Aorta (tissue), 5 donors: Measurements from ENCODE around the gene ARMC12. TPM values are rescaled to one million over a fixed set of nuclear protein-coding genes. Genes with fewer than 3 reads are reported as not detected.

ENCODE experiments used
- ATAC-seq: fragments of 200-7000 bp; cut with Tn5 transposase; one replicate; pipeline ENCODE4 v1.9.1; 2022; ENCODE audit warnings: moderate library complexity; ENCODE audit not compliant: low FRiP score
- DNase-seq, 2 donors: peaks; one replicate each; pipeline ENCODE4 v3.0.0-alpha.2; 2020
- H3K27ac ChIP-seq, 2 donors: one replicate each; pipeline ENCODE4 v1.5.1; 2013; ENCODE audit warnings: low read length in 2 of 2, mild to moderate bottlenecking in 2 of 2, moderate library complexity in 2 of 2, control low read depth in 1 of 2, inconsistent platforms in 1 of 2, low read depth in 1 of 2
- H3K27me3 ChIP-seq, 2 donors: one replicate each; pipeline ENCODE4 v1.6.1; 2013; ENCODE audit warnings: control low read depth in 1 of 2, low read length in 1 of 2, mild to moderate bottlenecking in 1 of 2, moderate library complexity in 1 of 2; ENCODE audit not compliant: insufficient read depth in 2 of 2, control insufficient read depth in 1 of 2
- H3K36me3 ChIP-seq, 2 donors: one replicate each; pipeline ENCODE4 v1.6.1; 2013; ENCODE audit warnings: control low read depth in 1 of 2, low read length in 1 of 2, mild to moderate bottlenecking in 1 of 2; ENCODE audit not compliant: insufficient read depth in 2 of 2, control insufficient read depth in 1 of 2
- H3K4me1 ChIP-seq, 2 donors: one replicate each; pipeline ENCODE4 v1.6.1; 2013; ENCODE audit warnings: low read length in 2 of 2, control low read depth in 1 of 2, mild to moderate bottlenecking in 1 of 2, moderate library complexity in 1 of 2; ENCODE audit not compliant: insufficient read depth in 2 of 2, control insufficient read depth in 1 of 2
- H3K4me3 ChIP-seq, 2 donors: one replicate each; pipeline ENCODE4 v1.5.1; 2013; ENCODE audit warnings: low read length in 2 of 2, control low read depth in 1 of 2, mild to moderate bottlenecking in 1 of 2
- H3K9me3 ChIP-seq: one replicate; pipeline ENCODE4 v1.6.1; 2013; ENCODE audit warnings: mild to moderate bottlenecking, low read length; ENCODE audit not compliant: control insufficient read depth
- WGBS, 2 donors: extraction: QIAGEN DNeasy Blood & Tissue Kit; methylation state at CpG; one replicate each; pipeline ENCODE4 v1.1.7; 2013; 5-methylcytosine and 5-hydroxymethylcytosine counted together
- intact Hi-C, 2 donors: fragments of 100-400 bp; cut with DNase I; formaldehyde crosslinking; loops; one replicate each; pipeline versions ENCODE4 v1.14.2 to v1.15.0; 2022
- polyA plus RNA-seq, 2 donors: library from polyadenylated mRNA; stranded (reverse); fragments of 200-250 nt; gene quantifications; one replicate each; pipeline ENCODE4 v1.2.3, GENCODE V29; 2013
- total RNA-seq, 2 donors: library from RNA; stranded (reverse); fragmentation: NEBNext Ultra II Directional; extraction: Animal tissue kit (Norgen Biotek cat#: 25700); gene quantifications; one replicate each; pipeline ENCODE4 v1.2.1, GENCODE V29; 2021
- donor health status: healthy with polysubstance abuse.
- donor health status: Bipolar disorder and iron deficiency.
- donor health status: DM: no; HTN: no; CAD: no.
- donor health status: DM: no; HTN: no; CAD: no.
- donor health status: DM: yes; HTN: yes; CAD: no.

Gene ARMC12
- total and polyA plus RNA-seq, 4 donors: 0.25 to 6.4 (median 0.98) TPM

DNA sequence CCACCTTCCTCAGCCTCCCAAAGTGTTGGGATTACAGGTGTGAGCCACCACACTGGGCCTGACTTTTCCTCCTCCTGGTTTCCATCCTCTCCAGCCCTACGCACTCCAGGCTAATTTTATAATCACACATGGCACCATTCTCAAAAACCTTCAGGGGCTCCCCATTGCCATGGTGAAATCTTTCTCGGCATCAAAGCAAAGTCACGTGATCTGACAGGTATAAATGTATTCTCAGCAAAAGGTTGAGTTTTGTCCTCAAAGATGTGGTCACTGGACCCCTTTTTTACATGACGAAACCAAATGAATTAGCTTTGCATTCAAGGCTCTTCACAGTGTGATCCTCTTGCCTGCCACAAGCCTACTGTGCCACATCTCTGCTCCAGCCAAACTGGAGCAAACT is 15.5 kb downstream of the ARMC12 start:
- Histone ChIP-seq H3K9me3 (no peaks in the 10 kb centered on the region), H3K4me1 (no peaks in the 10 kb centered on the region), H3K36me3 (no peaks in the 10 kb centered on the region), H3K27me3 (no peaks in the 10 kb centered on the region), H3K4me3 (no peak overlapping the region), H3K27ac (no peak overlapping the region)
- intact Hi-C loops: no loop called here
- WGBS, 2 donors: 87 to 91% methylated on average over 4 of the region's 4 CpGs
- no peak for ATAC-seq
- no peak for DNase-seq

DNA sequence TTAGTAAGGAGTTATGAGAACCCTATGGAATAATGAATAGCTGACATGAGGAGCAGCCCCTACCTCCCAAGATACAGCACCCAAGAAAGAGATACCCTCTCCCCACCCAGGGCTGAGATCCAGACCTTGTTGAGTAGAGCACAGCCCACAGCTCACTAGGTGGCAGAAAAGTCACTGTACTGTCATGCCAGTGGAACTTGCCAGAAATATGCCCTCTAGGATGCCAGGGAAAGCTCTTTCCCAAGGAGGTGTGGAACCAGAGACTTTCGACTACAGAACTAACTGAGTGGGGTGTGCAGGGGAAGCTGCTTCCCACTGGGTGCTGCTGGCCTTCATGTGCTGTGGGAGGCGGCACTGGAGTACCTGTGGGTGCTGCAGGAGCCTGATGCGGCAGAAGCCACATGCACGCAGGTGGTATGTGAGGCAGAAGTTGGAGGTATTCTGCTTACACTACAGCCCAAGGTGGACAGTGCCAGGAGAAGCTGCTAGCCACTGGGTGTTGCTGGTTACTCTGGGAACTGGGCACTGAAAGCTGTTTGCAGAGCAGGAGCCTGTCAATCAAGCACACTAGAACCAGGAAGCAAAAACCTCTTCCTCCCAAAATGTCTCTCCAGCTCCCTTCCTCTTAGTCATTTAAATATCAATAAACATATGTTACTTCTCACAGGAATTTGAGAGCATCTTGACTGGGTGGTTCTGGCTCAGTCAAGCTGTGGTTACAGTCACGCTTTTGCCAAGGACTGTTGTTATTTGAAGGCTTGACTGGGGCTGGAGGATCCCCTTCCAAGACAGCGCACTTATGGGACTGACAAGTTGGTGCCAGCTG is 17.8 kb downstream of the ARMC12 start:
- DNase-seq: no peak
- Histone ChIP-seq H3K4me3 (no peak overlapping the region), H3K4me1 (no peaks in the 10 kb centered on the region), H3K36me3 (no peaks in the 10 kb centered on the region), H3K9me3 (no peaks in the 10 kb centered on the region), H3K27ac (no peak overlapping the region), H3K27me3 (no peaks in the 10 kb centered on the region)
- WGBS, 2 donors: 69% methylated on average over 6 of the region's 6 CpGs
- ATAC-seq: no peak
- intact Hi-C loops: no loop called here

DNA sequence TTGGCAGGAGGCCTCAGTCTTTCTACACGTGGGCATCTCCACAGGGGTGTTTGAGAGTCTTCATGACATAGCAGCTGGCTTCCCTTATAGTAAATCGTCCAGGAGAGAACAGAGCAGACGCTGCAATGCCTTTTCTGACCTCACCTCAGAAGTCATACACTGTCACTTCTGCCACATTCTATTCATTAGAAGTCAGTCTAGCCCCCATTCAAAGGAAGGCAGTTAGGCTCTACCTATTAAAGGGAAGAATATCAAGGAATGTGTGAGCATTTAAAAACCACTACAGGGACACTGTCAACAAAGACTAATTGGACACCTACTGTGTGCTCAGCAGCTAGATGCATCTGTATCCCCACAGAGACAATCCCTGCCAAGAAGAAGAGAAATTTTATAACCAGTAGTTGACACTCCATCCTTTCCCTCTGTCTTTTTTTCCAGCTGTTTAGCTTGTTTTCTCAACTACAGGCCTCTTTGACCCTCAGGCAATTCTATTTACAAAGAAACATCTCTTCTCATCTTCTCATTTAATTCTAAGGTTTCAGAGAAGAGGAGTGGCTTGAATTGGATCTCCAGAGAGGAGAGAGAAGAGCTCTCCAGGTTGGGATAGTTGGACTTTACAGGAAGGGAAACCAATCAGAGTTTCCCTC is 18.6 kb downstream of the ARMC12 start:
- ATAC-seq: no peak
- no peaks in the 10 kb centered on the region for H3K36me3 ChIP-seq
- H3K9me3 ChIP-seq: no peaks in the 10 kb centered on the region
- DNase-seq: no peak
- H3K4me3 ChIP-seq: no peak overlapping the region
- no peaks in the 10 kb centered on the region for H3K4me1 ChIP-seq
- no peak overlapping the region for H3K27ac ChIP-seq
- intact Hi-C loops: no loop called here
- H3K27me3 ChIP-seq: no peaks in the 10 kb centered on the region
- 24 to 36% methylated on average over 3 of the region's 3 CpGs for WGBS, 2 donors

DNA sequence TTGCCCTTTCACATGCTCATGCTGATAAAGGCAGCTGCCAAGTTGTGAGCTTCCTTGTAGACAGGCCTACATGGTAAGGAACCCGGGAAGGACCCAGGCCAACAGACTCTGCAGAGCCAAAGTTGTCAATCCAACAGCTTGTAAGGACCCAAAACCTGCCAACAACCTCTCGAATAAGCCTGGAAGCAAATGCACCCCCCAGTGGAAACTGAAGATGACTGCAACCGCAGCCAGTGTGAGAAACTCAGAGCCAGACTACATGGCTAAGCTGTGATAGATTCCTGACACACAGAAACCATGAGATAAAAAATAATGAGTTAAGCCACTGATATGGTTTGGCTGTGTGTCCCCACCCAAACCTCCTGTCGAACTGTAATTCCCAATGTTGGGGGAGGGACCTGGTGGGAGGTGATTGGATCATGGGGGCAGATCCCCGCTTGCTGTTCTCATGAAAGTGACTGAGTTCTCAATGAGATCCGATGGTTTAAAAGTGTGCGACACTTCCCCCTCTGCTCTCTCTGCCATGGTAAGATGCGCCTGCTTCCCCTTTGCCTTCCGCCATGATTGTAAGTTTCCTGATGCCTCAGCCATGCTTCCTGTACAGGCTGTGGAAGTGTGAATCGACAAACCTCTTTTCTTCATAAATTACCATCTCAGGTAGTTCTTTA is 20.8 kb downstream of the ARMC12 start:
- Histone ChIP-seq H3K9me3 (no peaks in the 10 kb centered on the region), H3K27ac (no peak overlapping the region), H3K4me1 (no peaks in the 10 kb centered on the region), H3K4me3 (no peak overlapping the region), H3K36me3 (no peaks in the 10 kb centered on the region), H3K27me3 (no peaks in the 10 kb centered on the region)
- intact Hi-C loops: no loop called here
- 44 to 48% methylated on average over 10 of the region's 10 CpGs for WGBS, 2 donors
- no peak for ATAC-seq
- DNase-seq: no peak

DNA sequence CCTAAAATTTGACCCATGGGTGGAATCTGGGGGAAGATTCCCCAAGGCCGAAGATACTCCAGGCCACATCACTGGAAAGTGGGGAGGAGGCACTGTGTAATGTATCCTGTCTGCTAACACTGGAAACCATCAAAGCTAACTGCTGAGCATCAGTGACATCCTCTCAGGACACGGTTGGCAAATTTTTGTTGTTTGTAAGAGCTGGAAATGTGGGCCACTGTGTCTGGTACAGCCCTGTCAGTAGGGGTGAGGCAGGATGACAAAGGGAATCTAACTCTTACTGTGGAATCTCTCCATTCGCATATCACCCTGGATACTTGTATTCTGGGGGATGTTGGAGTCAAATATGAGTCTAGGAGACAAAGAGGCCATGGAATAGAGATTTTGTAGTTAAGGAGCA is 22.6 kb downstream of the ARMC12 start:
- Histone ChIP-seq H3K36me3 (no peaks in the 10 kb centered on the region), H3K27me3 (peaks cover 0 to 2% of the 10 kb centered on the region in 2 donors), H3K4me3 (no peak overlapping the region), H3K9me3 (no peaks in the 10 kb centered on the region), H3K27ac (no peak overlapping the region), H3K4me1 (no peaks in the 10 kb centered on the region)
- intact Hi-C loops: no loop called here
- ATAC-seq (no peak), DNase-seq (no peak)
- 82 to 85% methylated on average over 3 of the region's 3 CpGs for WGBS, 2 donors

DNA sequence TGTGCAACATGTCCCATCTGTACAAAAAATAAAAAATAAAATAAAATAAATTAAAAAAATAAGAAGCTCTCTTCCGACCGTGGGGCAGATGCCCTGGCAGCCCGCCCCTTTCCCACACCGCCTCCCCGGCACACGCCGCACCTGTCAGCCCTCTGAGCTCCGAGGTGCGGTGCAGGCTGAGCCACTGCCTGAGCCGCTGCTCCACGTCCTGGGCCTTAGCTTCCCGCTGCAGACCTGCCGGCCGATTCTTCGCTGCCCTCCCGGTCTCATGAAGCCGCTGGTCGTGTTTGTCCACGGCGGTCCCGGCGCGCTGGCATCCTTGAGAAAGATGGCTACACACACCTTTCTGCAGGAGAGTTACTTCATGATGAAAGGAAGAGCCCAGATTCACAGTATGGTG is 28.9 kb downstream of the ARMC12 start:
- ATAC-seq (no peak), DNase-seq (peak in 1 of 2 donors; percentile 67)
- intact Hi-C loops: no loop called here
- no peak overlapping the region for H3K4me3 ChIP-seq
- no peaks in the 10 kb centered on the region for H3K36me3 ChIP-seq
- H3K27ac ChIP-seq: no peak overlapping the region
- H3K27me3 ChIP-seq: peaks cover 0 to 2% of the 10 kb centered on the region in 2 donors
- H3K4me1 ChIP-seq: no peaks in the 10 kb centered on the region
- peaks cover 2% of the 10 kb centered on the region for H3K9me3 ChIP-seq
- WGBS, 2 donors: 45 to 85% methylated on average over 23 of the region's 23 CpGs

DNA sequence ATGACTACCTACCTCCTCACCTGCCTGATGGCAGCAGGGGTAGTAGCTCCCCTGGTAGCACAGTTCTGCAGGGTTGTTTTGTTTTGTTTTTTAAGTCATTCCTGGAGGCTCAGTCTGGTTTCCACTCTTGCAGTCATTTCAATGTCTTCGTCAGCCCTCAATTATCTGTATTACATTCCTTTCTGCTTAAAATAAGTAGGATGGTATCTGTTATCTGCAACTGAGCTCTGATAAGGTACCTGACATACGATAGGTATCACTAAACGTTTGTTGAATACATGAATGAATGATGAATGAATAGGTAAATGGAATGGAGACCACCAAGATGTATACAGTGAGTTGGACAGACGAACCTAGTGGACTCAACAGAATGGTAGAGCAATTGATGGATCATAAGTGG is 32.4 kb downstream of the ARMC12 start:
- ATAC-seq (no peak), DNase-seq (no peak)
- Histone ChIP-seq H3K4me3 (no peak overlapping the region), H3K27ac (no peak overlapping the region), H3K4me1 (no peaks in the 10 kb centered on the region), H3K36me3 (no peaks in the 10 kb centered on the region), H3K27me3 (no peaks in the 10 kb centered on the region), H3K9me3 (peaks cover 2% of the 10 kb centered on the region)
- intact Hi-C loops: no loop called here
- WGBS, 2 donors: 72 to 77% methylated on average over 4 of the region's 4 CpGs

DNA sequence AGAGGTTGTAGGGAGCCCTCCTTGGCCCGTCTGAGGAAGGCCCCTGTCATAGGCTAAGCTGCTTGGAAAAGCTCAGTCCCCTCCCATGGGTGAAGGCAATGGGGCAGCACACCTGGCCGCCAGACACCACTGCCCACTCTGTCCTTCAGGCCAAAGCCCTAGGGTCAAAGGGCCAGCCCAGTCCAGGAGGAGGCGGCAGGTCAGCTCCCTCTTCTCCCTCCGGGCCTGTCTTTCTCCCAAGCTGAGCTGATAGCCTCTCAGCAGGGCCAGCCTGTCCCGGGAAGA is 34.5 kb downstream of the ARMC12 start:
- H3K4me1 ChIP-seq: no peaks in the 10 kb centered on the region
- peak in 1 of 2 donors; percentile 46 for DNase-seq
- no peak overlapping the region for H3K4me3 ChIP-seq
- no peaks in the 10 kb centered on the region for H3K36me3 ChIP-seq
- WGBS, 2 donors: 57 to 66% methylated on average over 5 of the region's 5 CpGs
- no peaks in the 10 kb centered on the region for H3K27me3 ChIP-seq
- H3K27ac ChIP-seq: no peak overlapping the region
- ATAC-seq: no peak
- intact Hi-C loops: no loop called here
- H3K9me3 ChIP-seq: no peaks in the 10 kb centered on the region
